GM12878 (cell line): ENCODE data around the gene THSD4. TPM values are rescaled to one million over a fixed set of nuclear protein-coding genes. Genes with fewer than 3 reads are reported as not detected.

Experiments
- ATAC-seq: fragments of 200-7000 bp; cut with Tn5 transposase; 3 replicates; pipeline ENCODE4 v1.9.1; 2020; ENCODE audit warnings: mild to moderate bottlenecking, moderate library complexity
- BruUV-seq: library from RNA; stranded (reverse); fragments of 400-500 nt; replicated peaks from 2 replicates; lab custom pipeline; 2021; lab: Mats Ljungman, UMichigan
- CTCF ChIA-PET: fragments of 300-600 bp; sonication (Branson Sonifier 250); formaldehyde crosslinking; extraction: SDS; loops from one replicate; lab custom pipeline; 2021; ENCODE audit warnings: inconsistent platforms; lab: Yijun Ruan, JAX
- POLR2A ChIA-PET: fragments of 350-600 bp; formaldehyde crosslinking; extraction: SDS; loops from one replicate; lab custom pipeline; 2021; ENCODE audit warnings: inconsistent platforms; lab: Charles Lee
- RAD21 ChIA-PET: fragments of 300-600 bp; sonication (Branson Sonifier 250); formaldehyde crosslinking; loops from one replicate; lab custom pipeline; 2023; ENCODE audit warnings: antibody characterized with exemption; ENCODE audit not compliant: unreplicated experiment; lab: Charles Lee
- SMC1A ChIA-PET: fragments of 300-600 bp; sonication (Branson Sonifier 250); formaldehyde crosslinking; loops from one replicate; lab custom pipeline; 2023; ENCODE audit not compliant: unreplicated experiment, uncharacterized antibody; lab: Charles Lee
- DNase-seq: peaks from one replicate; pipeline ENCODE4 v3.0.0-alpha.2; 2011; ENCODE audit warnings: low read depth, low spot score
- FAIRE-seq: peaks from 3 replicates; lab custom pipeline; 2011; peaks lifted over from hg19 to GRCh38; lab: Jason Lieb, UNC
- H2AFZ ChIP-seq: 2 replicates; pipeline ENCODE4 v1.6.0; 2011; ENCODE audit warnings: low read depth, low read length, control low read depth; ENCODE audit not compliant: control insufficient read depth
- H3K27ac ChIP-seq: 2 replicates; pipeline ENCODE4 v1.5.1; 2011; ENCODE audit warnings: control low read depth; ENCODE audit not compliant: control insufficient read depth, insufficient read depth
- H3K27me3 ChIP-seq, 2 experiments: replicated peaks in 1 of 2; 2 replicates each; pipeline versions ENCODE4 v1.6.0 to v1.6.1; 2011; ENCODE audit warnings: low read length in 1 of 2; ENCODE audit not compliant: control insufficient read depth in 2 of 2, insufficient read depth in 2 of 2
- H3K36me3 ChIP-seq, 2 experiments: 2 replicates each; pipeline ENCODE4 v1.5.1; 2011; ENCODE audit warnings: low read length in 1 of 2; ENCODE audit not compliant: control insufficient read depth in 2 of 2, insufficient read depth in 2 of 2
- H3K4me1 ChIP-seq: 2 replicates; pipeline ENCODE4 v1.6.1; 2011; ENCODE audit warnings: mild to moderate bottlenecking, low read length, moderate library complexity, mixed read lengths; ENCODE audit not compliant: control insufficient read depth, insufficient read depth
- H3K4me2 ChIP-seq: 2 replicates; pipeline ENCODE4 v1.6.0; 2011; ENCODE audit warnings: control low read depth; ENCODE audit not compliant: control insufficient read depth, insufficient read depth
- H3K4me3 ChIP-seq: fragments of 200-600 bp; sonication (generic); 2 replicates; pipeline ENCODE4 v1.5.1; 2016
- H3K79me2 ChIP-seq: 2 replicates; pipeline ENCODE4 v1.6.0; 2011; ENCODE audit warnings: low read length; ENCODE audit not compliant: control insufficient read depth, insufficient read depth
- H3K9ac ChIP-seq: 2 replicates; pipeline ENCODE4 v1.8.0; 2011; ENCODE audit warnings: low read length, control low read depth, mixed read lengths; ENCODE audit not compliant: control insufficient read depth, insufficient read depth
- H3K9me3 ChIP-seq: replicated peaks from 3 replicates; pipeline ENCODE4 v1.5.1; 2011; ENCODE audit warnings: mild to moderate bottlenecking, low read length; ENCODE audit not compliant: control insufficient read depth, insufficient read depth
- H4K20me1 ChIP-seq: 2 replicates; pipeline ENCODE4 v1.6.0; 2011; ENCODE audit not compliant: control insufficient read depth, insufficient read depth
- ASH2L ChIP-seq: fragments of 300-600, 200-600 bp; sonication (generic); IDR thresholded peaks from 2 replicates; pipeline ENCODE4 v1.6.1; 2017; ENCODE audit warnings: low read depth, mild to moderate bottlenecking, borderline replicate concordance
- BACH1 ChIP-seq: fragments of 450-650 bp; IDR thresholded peaks from 2 replicates; pipeline ENCODE4 v1.6.1; 2017; ENCODE audit warnings: mild to moderate bottlenecking, borderline replicate concordance
- EGR1 ChIP-seq, 2 experiments: IDR thresholded peaks; 1 replicate in 1 of 2; 2 replicates in 1 of 2; pipeline ENCODE4 v1.6.1; 2011 to 2012; ENCODE audit warnings: low read depth in 2 of 2, low read length in 2 of 2, borderline replicate concordance in 1 of 2, mild to moderate bottlenecking in 1 of 2, moderate library complexity in 1 of 2
- FOXM1 ChIP-seq: IDR thresholded peaks from 2 replicates; pipeline ENCODE4 v1.6.1; 2012; ENCODE audit warnings: low read depth, mild to moderate bottlenecking, inconsistent platforms, low read length, moderate library complexity
- IKZF2 ChIP-seq, 2 experiments: fragments of 450-650 bp; IDR thresholded peaks; 2 replicates each; pipeline ENCODE4 v1.6.1; 2017; ENCODE audit warnings: mild to moderate bottlenecking in 2 of 2, moderate library complexity in 2 of 2
- JUND ChIP-seq: IDR thresholded peaks from 2 replicates; pipeline ENCODE4 v1.6.1; 2012; ENCODE audit warnings: low read depth, mild to moderate bottlenecking, low read length, improper control_type of control experiment, moderate library complexity
- LARP7 ChIP-seq: fragments of 450-650 bp; IDR thresholded peaks from 2 replicates; pipeline ENCODE4 v1.6.1; 2017; ENCODE audit warnings: mild to moderate bottlenecking
- MEF2B ChIP-seq: fragments of 450-650 bp; IDR thresholded peaks from 2 replicates; pipeline ENCODE4 v1.6.1; 2018; ENCODE audit warnings: mild to moderate bottlenecking, moderate library complexity; ENCODE audit not compliant: partially characterized antibody, poor library complexity, severe bottlenecking
- RAD21 ChIP-seq: IDR thresholded peaks from 2 replicates; pipeline ENCODE4 v1.6.1; 2011; ENCODE audit warnings: mild to moderate bottlenecking, low read depth, low read length, moderate library complexity; ENCODE audit not compliant: insufficient read depth
- SMARCA5 ChIP-seq: fragments of 450-650 bp; IDR thresholded peaks from 2 replicates; pipeline ENCODE4 v1.6.1; 2017; ENCODE audit warnings: mild to moderate bottlenecking
- STAT1 ChIP-seq: fragments of 450-650 bp; conservative IDR thresholded peaks from 2 replicates; pipeline ENCODE4 v1.6.1; 2014; ENCODE audit warnings: antibody characterized with exemption, mild to moderate bottlenecking
- WRNIP1 ChIP-seq: IDR thresholded peaks from 2 replicates; pipeline ENCODE4 v1.6.1; 2011; ENCODE audit warnings: low read depth, low read length, improper control_type of control experiment, borderline replicate concordance
- ZSCAN29 ChIP-seq: fragments of 450-650 bp; IDR thresholded peaks from 2 replicates; pipeline ENCODE4 v1.6.1; 2017; ENCODE audit warnings: mild to moderate bottlenecking, moderate library complexity
- WGBS: methylation state at CpG from one replicate; pipeline ENCODE4 v1.1.6; 2016; ENCODE audit warnings: low lambda C conversion rate; ENCODE audit not compliant: insufficient replicate concordance, insufficient coverage; ENCODE audit errors: missing lambda C conversion rate; 5-methylcytosine and 5-hydroxymethylcytosine counted together
- in situ Hi-C: fragments of 300-500 bp; cut with MboI; formaldehyde crosslinking; loops from 9 replicates; pipeline ENCODE4 v1.14.3; 2018; ENCODE audit warnings: mixed read lengths
- intact Hi-C: fragments of 100-400 bp; cut with micrococcal nuclease; formaldehyde crosslinking; loops from one replicate; pipeline ENCODE4 v1.14.2; 2022; ENCODE audit not compliant: unreplicated experiment
- polyA plus RNA-seq, 11 experiments: library from polyadenylated mRNA; depleted of rRNA in 4 of 11; unstranded in 6 of 11; stranded (reverse) in 5 of 11; fragments of >200 nt; fragmentation: Nextera tagmentation in 4 of 11; fragmentation: Illumina TruSeq in 1 of 11; extraction: Ambion mirVana in 4 of 11; extraction: Trizol in 1 of 11; gene quantifications; 1 replicate in 1 of 11; 2 replicates in 10 of 11; pipeline versions ENCODE4 v1.2.1 to v1.2.3, GENCODE V29; 2011 to 2016; ENCODE audit warnings: inconsistent platforms in 2 of 11, missing spikeins in 2 of 11, low read depth in 1 of 11
- total RNA-seq, 4 experiments: library from RNA; depleted of rRNA in 3 of 4; stranded (reverse); fragments of >200 nt in 3 of 4; fragmentation: Illumina TruSeq in 1 of 4; extraction: Trizol in 1 of 4; gene quantifications; 2 replicates each; pipeline versions ENCODE4 v1.2.1 to v1.2.3, GENCODE V29; 2013 to 2021
- TF ChIP-seq, protein P1 (sequence below): IDR thresholded peaks from 2 replicates; pipeline ENCODE4 v1.6.1; 2012; ENCODE audit warnings: low read depth, low read length, improper control_type of control experiment
- TF ChIP-seq, protein P2 (sequence below): IDR thresholded peaks from 2 replicates; pipeline ENCODE4 v1.6.1; 2012; ENCODE audit warnings: low read depth, low read length, improper control_type of control experiment

THSD4 gene
- total and polyA plus RNA-seq, 10 of the 15 experiments (the other 5 are each of a cell fraction or from before 2014, with no cell fraction given): 0.04 to 0.13 (median 0.05) TPM; not detected in 7

DNA sequence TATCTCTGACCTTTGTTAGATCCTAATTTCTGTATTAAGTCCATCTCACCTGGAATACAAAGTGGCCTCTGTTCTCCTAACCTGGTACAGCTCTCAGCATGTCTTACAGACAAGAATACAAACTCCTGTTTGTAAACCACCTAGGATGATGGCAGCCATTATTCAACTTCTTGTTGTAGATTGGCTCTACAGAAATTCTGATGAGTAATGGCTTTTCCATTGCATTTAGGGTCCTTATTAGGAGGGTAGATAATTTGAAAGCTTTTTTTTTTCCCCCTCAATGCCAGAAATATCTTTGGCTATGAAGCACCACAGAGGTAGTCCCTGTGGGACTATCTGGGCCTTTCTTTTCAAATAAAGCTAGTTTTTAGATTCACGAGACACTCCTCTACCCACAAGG lies 704.9 kb downstream of the THSD4 start:
- Histone ChIP-seq H3K4me2 (no peak overlapping the region), H3K36me3 (no peaks in the 10 kb centered on the region), H3K9me3 (peaks cover 13% of the 10 kb centered on the region), H3K27me3 (no peaks in the 10 kb centered on the region), H3K27ac (no peak overlapping the region), H3K4me1 (no peaks in the 10 kb centered on the region), H3K4me3 (no peak overlapping the region), H3K9ac (no peak overlapping the region), H4K20me1 (no peaks in the 10 kb centered on the region), H2AFZ (no peak overlapping the region), H3K79me2 (no peaks in the 10 kb centered on the region)
- intact Hi-C loops (no loop called here), in situ Hi-C loops (no loop called here)
- CTCF ChIA-PET: no interaction called here
- WGBS: 0% methylated on average over 1 of the region's 1 CpG
- POLR2A ChIA-PET: no interaction called here
- FAIRE-seq (no peak), DNase-seq (no peak), ATAC-seq (no peak)
- SMC1A ChIA-PET: no interaction called here
- RAD21 ChIA-PET: no interaction called here
- no TSS peak for BruUV-seq
- TF ChIP-seq ZSCAN29 (no peak), RAD21 (no peak), STAT1 (no peak), LARP7 (no peak), SMARCA5 (no peak), BACH1 (no peak), MEF2B (no peak), JUND (no peak), EGR1 (IDR thresholded peaks at IDR 0.05; ENCODE audit: borderline replicate concordance in 1 of 2, low read depth in 2 of 2, low read length in 2 of 2) (no peak), ASH2L (no peak), IKZF2 (IDR thresholded peaks at IDR 0.05) (no peak), WRNIP1 (no peak), FOXM1 (no peak)
- TF ChIP-seq, protein P1, sequence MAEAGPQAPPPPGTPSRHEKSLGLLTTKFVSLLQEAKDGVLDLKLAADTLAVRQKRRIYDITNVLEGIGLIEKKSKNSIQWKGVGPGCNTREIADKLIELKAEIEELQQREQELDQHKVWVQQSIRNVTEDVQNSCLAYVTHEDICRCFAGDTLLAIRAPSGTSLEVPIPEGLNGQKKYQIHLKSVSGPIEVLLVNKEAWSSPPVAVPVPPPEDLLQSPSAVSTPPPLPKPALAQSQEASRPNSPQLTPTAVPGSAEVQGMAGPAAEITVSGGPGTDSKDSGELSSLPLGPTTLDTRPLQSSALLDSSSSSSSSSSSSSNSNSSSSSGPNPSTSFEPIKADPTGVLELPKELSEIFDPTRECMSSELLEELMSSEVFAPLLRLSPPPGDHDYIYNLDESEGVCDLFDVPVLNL: no peak
- TF ChIP-seq, protein P2, sequence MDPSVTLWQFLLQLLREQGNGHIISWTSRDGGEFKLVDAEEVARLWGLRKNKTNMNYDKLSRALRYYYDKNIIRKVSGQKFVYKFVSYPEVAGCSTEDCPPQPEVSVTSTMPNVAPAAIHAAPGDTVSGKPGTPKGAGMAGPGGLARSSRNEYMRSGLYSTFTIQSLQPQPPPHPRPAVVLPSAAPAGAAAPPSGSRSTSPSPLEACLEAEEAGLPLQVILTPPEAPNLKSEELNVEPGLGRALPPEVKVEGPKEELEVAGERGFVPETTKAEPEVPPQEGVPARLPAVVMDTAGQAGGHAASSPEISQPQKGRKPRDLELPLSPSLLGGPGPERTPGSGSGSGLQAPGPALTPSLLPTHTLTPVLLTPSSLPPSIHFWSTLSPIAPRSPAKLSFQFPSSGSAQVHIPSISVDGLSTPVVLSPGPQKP: no peak
